ENCODE measurements around the gene GDPD5. TPM values are rescaled to one million over a fixed set of nuclear protein-coding genes. Genes with fewer than 3 reads are reported as not detected.

The GDPD5 gene
- total RNA-seq, 1 donor from 2014 or later, result 2.1 TPM

GRCh38 chr11:75554258-75555022 lies 28.7 kb upstream of the GDPD5 start:
- Histone ChIP-seq H3K4me3 (ENCODE audit: low read depth, low read length) (no peak overlapping the region), H3K36me3 (ENCODE audit: control insufficient read depth, insufficient read depth, low read length) (no peaks in the 10 kb centered on the region), H3K27me3 (ENCODE audit: control insufficient read depth, insufficient read depth, low read length) (no peaks in the 10 kb centered on the region)
- DNase-seq (ENCODE audit: low read depth) (no peak), FAIRE-seq (no peak)
- TF ChIP-seq CTCF (IDR thresholded peaks at IDR 0.05; ENCODE audit: insufficient read depth, low read length, severe bottlenecking), result no peak

GRCh38 chr11:75553889-75554257 lies 28.1 kb upstream of the GDPD5 start:
- no peak for TF ChIP-seq CTCF (IDR thresholded peaks at IDR 0.05; ENCODE audit: insufficient read depth, low read length, severe bottlenecking)
- Histone ChIP-seq H3K4me3 (ENCODE audit: low read depth, low read length) (no peak overlapping the region), H3K36me3 (ENCODE audit: control insufficient read depth, insufficient read depth, low read length) (no peaks in the 10 kb centered on the region), H3K27me3 (ENCODE audit: control insufficient read depth, insufficient read depth, low read length) (no peaks in the 10 kb centered on the region)
- DNase-seq (ENCODE audit: low read depth) (no peak), FAIRE-seq (no peak)

- TF ChIP-seq CTCF (IDR thresholded peaks at IDR 0.05; ENCODE audit: insufficient read depth, low read length, severe bottlenecking), result no peak
- DNase-seq (ENCODE audit: low read depth) (no peak), FAIRE-seq (no peak)
- Histone ChIP-seq H3K36me3 (ENCODE audit: control insufficient read depth, insufficient read depth, low read length) (no peaks in the 10 kb centered on the region), H3K4me3 (ENCODE audit: low read depth, low read length) (no peak overlapping the region), H3K27me3 (ENCODE audit: control insufficient read depth, insufficient read depth, low read length) (no peaks in the 10 kb centered on the region)
Observed at GRCh38 chr11:75553182-75553581, 27.4 kb upstream of the GDPD5 start.

GRCh38 chr11:75549370-75549958 lies 23.7 kb upstream of the GDPD5 start:
- no peak for TF ChIP-seq CTCF (IDR thresholded peaks at IDR 0.05; ENCODE audit: insufficient read depth, low read length, severe bottlenecking)
- Histone ChIP-seq H3K4me3 (ENCODE audit: low read depth, low read length) (no peak overlapping the region), H3K36me3 (ENCODE audit: control insufficient read depth, insufficient read depth, low read length) (no peaks in the 10 kb centered on the region), H3K27me3 (ENCODE audit: control insufficient read depth, insufficient read depth, low read length) (no peaks in the 10 kb centered on the region)
- DNase-seq (ENCODE audit: low read depth) (no peak), FAIRE-seq (no peak)

- no peak for DNase-seq (ENCODE audit: low read depth)
- no peak overlapping the region for H3K4me3 ChIP-seq (ENCODE audit: low read depth, low read length)
- no peak for FAIRE-seq
- TF ChIP-seq CTCF (IDR thresholded peaks at IDR 0.05; ENCODE audit: insufficient read depth, low read length, severe bottlenecking), result no peak
- no peaks in the 10 kb centered on the region for H3K36me3 ChIP-seq (ENCODE audit: control insufficient read depth, insufficient read depth, low read length)
- no peaks in the 10 kb centered on the region for H3K27me3 ChIP-seq (ENCODE audit: control insufficient read depth, insufficient read depth, low read length)
Observed at GRCh38 chr11:75548595-75549272, 23.0 kb upstream of the GDPD5 start.
